GM12864 (cell line): Measurements from ENCODE around the gene LRRC4C.

Source experiments
- DNase-seq: peaks from one replicate; pipeline ENCODE4 v3.0.0-alpha.2; 2011; ENCODE audit warnings: low read depth
- H3K4me3 ChIP-seq: 2 replicates; pipeline ENCODE4 v1.5.1; 2011; ENCODE audit warnings: mild to moderate bottlenecking, low read depth, low read length, control low read depth
- CTCF ChIP-seq: IDR thresholded peaks from 2 replicates; pipeline ENCODE4 v1.5.1; 2011; ENCODE audit warnings: low read depth, mild to moderate bottlenecking, moderate library complexity, low read length, control low read depth, inconsistent platforms; ENCODE audit errors: missing control alignments

LRRC4C gene

GRCh38 chr11:41301023-41301422 is 158.4 kb downstream of the LRRC4C start:
- DNase-seq = no peak
- no peak for TF ChIP-seq CTCF
- no peak overlapping the region for H3K4me3 ChIP-seq

GRCh38 chr11:41289408-41289807 is 170.0 kb downstream of the LRRC4C start:
- no peak for DNase-seq
- no peak for TF ChIP-seq CTCF
- H3K4me3 ChIP-seq = no peak overlapping the region

GRCh38 chr11:41286751-41287150 is 172.7 kb downstream of the LRRC4C start:
- no peak for TF ChIP-seq CTCF
- DNase-seq = no peak
- no peak overlapping the region for H3K4me3 ChIP-seq

- TF ChIP-seq CTCF = no peak
These were observed 175.1 kb downstream of the LRRC4C start for GRCh38 chr11:41284354-41284753.

GRCh38 chr11:41283191-41283930 is 176.1 kb downstream of the LRRC4C start:
- H3K4me3 ChIP-seq = no peak overlapping the region
- TF ChIP-seq CTCF = no peak
- no peak for DNase-seq

More at GRCh38 chr11:41284354-41284753, 175.1 kb downstream of the LRRC4C start:
- DNase-seq = no peak
- no peak overlapping the region for H3K4me3 ChIP-seq

GRCh38 chr11:41282395-41282794 is 177.1 kb downstream of the LRRC4C start:
- no peak for DNase-seq
- no peak for TF ChIP-seq CTCF
- H3K4me3 ChIP-seq = no peak overlapping the region

- H3K4me3 ChIP-seq = no peak overlapping the region
- no peak for DNase-seq
- TF ChIP-seq CTCF = no peak
These were observed 178.2 kb downstream of the LRRC4C start for GRCh38 chr11:41281131-41281742.
